UCSD-AML1 (cell line): Measurements from ENCODE around the gene NAV2.

Experiments used
- DNase-seq: peaks from one replicate; lab custom pipeline; 2025; ENCODE audit not compliant: unreplicated experiment; lab: John Stamatoyannopoulos, UW

Gene NAV2

DNA sequence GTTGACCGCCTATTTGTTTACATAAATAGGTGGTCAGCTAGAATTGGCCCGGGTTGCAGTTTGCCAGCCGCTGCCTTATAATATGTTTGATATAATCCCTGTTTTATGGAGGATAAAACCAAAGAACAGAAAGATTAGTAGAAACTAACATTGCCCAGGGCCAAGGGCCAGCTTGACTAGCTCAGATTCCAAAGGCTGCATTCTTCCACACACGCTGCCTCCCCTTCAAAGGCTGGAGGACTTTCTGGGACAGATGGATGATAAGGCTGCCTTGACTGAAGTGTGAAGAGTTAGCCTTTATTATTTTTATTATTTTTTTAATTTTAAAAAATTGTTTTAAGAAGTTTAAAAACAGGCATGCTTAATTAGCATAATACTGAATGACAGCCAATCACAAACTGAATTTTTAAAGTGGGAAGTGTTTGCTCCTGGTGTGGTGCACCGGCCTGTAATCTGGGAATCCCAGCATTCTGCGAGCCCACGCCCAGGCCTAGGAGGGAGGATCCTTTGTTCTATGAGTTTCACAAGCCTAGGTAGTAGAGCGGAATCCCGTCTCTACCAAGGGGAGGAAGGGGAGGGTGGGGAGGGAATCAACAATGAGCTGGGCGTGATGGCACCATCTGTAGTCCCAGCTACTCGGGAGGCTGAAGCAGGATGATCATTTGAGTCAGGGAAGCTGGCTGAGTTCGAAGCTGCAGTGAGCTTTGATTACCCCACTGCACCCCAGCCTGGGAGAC is 114.9 kb downstream of the NAV2 start:
- DNase-seq = no peak

DNA sequence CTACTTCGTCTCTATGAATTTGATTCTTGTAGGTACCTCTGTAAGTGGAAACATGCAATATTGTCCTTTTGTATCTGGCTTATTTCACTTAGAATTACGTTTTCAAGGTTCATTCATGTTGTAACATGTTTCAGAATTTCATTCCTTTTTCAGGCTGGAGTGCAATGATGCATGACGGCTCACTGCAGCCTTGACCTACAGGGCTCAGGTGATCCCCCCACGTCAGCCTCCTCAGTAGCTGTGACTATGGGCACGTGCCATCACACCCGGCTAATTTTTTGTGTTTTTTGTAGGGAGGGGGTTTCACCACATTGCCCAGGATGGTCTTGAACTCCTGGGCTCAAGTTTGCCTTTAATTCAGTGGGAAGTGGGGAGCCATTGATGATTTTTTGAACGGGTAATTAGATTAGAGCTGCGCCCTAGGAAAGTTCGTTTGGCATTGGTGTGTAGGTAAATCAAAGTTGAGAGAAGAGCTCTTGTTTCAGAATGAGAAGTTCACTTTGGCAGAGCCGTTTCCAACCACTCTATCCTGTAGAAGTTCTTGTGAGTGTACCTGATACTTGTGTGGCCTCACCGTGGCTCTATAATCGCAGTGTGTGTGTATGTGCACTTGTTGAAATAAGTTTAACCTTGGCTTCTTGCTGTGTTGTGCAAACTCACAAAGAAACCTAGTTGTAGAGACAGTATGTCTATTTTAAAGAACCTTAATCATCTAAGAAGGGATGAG is 115.9 kb downstream of the NAV2 start:
- DNase-seq = no peak

DNA sequence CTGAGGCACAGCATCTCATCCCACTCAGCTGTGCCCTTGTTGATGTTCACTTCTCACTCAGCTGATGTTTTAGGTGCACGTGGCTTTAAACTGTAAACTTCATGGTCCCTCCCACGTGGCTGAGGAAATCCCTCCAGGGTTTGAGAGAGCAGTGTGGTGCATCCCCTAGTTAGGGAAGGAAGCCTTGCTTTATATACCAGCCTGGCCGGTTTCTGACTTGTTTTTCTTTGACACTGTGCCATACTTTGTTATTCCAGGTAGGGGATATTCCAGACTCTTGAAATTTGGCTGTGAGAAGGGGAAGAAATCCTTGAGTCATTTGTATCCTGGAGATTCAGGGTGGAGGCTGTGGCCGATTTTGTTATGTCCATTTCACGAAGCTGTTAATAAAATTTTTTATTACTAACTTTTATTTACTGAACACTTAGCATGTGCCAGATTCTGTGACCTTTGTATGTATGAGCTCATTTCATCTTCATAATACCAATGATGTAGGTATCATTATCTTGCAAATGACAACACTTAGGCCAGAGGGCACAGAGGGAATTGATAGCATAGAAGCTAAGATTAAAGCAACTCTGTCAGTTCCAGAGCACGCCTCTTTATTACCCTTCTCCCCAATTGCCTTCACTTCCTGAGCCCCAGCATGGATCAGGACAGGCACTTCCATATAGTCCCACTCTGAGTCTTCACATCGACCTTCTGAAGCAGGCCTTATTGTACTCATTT is 116.6 kb downstream of the NAV2 start:
- DNase-seq = no peak

DNA sequence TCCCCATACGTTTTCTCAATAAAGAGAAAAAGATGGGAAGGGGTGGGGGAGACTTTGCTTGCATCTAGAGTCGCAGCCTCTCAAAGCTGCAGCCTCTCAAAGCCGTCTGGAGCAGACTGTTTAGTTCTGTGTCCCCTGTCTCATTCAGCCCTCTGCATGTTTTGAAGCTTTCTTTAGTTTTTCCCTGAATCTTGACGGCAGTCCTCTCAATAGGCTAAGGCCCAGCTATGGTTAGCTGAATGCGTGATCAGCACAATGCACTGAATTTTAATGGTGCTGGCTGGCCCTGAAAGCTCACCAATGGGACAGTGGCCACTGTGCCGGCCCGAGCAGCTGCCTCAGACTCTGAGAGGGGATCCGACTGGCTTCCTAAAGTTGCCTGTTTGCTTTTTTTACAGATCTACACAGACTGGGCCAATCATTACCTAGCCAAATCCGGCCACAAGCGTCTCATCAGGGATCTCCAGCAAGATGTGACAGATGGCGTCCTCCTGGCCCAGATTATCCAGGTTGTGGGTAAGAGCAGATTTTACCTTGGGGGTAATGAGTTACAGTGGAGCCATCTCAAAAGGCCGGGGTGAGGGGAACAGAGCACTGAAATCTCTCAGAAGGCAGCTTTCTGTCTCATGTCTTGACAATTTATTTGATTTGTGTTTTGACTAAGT is 119.6 kb downstream of the NAV2 start:
- no peak for DNase-seq

DNA sequence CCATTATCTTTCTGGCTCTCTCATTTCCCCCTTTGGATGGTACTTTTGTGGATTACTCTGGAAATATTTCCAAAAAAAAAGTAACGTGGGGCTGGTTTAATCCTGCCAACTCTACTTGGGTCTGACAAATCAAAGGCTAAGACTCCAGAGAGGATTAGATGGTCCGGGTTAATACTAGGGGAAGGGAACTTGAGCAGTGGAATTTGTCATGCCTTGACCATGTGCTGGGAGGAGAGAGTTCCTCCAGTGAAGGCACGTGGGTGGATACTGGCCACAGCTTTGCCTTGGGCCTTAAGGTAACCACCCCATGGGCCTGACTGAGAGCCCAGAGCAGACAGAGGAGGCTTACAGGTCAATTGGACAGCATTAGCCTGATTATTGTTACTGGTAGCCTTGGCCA is 120.3 kb downstream of the NAV2 start:
- DNase-seq = no peak

DNA sequence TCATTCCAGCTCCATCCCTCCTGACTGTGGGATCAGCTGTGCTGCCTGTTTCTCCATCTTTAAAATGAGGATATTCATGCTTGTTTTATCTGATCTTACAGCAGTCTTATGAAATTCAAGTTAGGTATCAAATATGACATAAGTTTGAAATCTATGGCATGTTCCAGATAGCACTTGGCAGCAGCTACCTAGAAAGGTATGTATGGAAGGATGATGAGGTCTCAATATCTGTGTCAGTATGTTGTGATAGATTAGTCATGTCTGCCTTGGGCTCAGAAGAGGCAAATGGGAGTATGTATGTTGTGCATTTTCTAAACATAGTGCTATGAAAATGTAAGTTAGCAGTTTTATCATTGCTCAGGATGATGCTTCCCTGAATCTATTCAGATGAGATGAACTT is 122.1 kb downstream of the NAV2 start:
- no peak for DNase-seq

DNA sequence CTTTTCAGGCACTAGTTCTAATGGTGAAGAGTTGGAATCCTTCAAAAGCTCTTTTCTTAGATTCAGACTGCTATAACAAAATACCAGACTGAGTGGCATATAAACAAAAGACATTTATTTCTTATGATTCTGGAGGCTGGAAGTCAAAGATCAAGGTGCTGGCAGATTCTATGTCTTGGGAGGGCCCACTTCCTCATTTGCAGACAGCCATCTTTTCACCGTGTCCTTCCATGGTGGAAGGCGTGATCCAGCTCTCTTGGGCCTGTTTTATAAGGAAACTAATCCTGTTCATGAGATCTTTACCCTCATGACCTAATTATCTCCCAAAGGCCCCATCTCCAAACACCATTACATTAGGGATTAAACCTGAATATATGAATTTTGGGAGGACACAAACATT is 124.0 kb downstream of the NAV2 start:
- DNase-seq = no peak

DNA sequence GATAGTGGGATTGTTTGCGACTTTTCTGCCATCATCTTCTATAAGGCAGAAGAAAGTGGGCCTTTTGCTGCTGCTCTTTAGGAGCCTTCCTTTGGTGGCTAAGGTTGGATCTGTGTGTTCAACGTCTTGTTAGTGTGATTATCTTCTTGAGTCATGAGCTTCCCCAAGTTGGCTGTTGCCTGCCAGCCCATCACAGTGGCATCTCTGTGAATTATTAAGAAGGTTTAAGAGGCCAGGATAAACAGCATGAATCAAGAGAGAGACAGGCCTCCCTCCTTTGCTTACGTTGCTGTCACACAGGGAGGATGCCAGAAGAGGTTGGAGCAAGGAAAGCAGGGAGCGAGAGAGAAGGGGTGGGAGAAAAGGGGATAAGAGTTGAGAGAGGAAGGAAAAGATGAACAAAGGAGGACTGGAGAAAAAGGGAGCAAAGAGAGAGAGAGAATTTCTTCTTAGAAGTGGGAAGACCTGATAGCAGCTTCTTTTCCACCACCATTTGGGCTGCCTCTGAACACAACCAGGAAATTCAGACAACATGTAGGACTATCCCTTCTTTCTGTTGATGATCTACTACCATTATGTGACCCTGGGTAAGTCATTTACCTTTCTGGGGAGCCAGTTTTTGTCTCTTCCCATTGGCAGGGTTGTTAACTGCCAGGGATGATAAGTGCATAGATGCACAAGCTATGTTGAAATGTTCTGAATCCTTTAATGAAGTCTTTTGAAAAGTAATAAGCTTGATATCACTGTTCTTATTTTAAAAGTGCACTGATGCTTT is 126.5 kb downstream of the NAV2 start:
- DNase-seq = no peak

DNA sequence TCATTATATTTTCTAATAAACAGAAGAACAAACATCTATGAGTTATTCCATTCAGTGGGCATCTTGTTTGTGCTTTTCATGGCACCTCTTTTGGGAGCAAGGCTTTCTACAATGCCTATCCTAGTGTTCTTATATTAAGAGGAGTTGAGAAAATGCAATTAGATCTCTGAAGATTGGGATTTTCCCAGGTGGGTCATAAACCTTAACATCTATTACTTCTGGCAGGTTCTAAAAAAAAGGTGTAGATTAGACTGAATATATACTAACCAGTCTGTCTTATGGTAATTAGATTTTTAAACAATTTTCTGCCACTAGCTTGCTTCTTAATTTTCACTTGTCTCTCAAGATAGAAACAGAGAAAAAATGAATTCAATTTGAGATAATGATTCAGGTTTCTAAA is 128.3 kb downstream of the NAV2 start:
- no peak for DNase-seq

DNA sequence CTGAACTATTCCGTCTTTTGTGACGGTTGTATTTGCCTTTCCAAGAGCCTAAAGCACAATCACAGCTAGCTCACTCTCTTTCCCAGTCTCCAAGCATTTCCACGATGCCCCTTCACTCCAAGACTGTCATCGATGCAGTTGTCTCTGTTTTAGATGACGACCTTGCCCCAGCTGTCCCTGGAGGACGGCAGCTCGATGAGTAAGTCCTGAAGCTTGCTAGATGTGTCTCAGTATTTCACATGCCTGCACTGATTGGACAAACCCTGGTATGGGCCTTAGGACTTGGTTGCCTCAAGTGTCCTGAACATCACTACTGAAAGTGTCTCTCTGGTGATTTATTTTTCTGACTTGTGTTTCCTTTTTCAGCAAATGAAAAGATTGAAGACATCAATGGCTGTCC is 129.9 kb downstream of the NAV2 start:
- no peak for DNase-seq

DNA sequence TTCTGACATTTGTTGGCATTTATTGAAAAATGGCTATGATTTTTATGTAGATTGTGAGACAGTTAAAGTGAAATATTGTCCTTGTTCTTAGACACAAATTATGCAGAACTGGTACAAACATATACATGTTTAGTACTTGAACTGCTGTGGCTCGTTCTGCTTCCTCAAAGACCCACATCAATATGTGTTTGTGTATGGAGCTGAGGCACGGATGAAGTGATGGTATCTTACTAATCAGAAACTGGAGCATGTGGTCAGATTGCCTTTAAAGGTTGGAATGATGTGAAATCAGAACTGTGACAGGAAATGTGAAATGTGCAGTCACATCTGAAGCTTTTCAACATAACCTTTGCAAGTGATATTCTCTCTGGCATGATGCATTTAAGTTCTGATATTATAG is 130.4 kb downstream of the NAV2 start:
- DNase-seq = no peak

DNA sequence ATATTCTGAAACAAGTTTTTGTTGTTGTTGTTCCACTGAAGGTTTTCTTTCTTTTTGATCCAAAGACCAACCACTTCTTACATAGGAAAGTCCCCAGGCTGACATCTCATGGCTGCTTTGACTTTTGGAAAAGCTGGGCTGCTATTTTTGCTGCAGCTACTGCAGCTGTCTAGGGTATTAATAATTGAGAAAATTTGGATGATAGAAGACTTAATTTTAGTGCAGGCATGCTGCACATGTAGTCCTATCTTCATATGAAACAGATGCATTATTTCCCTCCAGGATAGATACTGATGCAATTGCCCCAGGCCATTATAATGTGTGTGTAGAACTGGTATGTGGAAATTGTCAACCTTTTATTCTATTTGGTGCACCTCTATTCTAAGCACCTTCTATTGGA is 131.4 kb downstream of the NAV2 start:
- no peak for DNase-seq

DNA sequence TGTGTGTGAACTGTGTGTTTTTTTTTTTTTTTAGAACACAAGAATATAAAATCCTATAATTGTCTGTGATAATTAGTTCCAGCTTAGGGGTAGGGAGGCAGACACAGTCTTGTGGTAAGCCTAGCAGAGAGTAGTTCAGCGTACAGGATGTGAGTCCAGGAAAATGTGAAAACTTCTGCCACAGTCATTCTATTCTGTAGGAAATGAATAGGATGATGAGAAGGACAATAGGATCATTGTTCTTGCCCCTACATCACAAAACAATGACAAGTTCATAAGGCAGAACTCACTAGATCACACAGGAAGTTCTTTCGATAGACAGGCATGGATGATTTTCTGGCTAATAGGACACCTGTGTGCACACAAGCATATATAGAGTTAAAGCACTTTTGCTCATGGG is 132.2 kb downstream of the NAV2 start:
- no peak for DNase-seq

DNA sequence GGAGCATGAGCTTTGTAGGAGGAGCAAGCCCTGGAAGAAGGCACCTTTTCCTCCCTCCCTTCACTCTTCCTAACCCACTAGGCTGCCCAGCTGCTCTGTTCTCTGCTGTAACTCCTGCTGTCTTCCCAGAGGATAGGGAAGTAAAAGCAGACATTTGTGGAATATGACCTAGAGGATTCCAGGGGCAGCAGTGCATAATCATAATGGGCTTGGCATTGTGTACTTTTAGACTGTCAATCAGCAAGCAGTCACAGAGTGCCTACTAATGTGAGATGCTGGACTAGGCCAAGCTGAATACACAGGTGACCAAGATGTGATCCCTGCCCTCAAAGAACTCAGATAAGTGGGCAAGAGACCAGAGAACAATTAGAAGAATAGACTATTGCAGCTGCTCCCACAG is 133.0 kb downstream of the NAV2 start:
- no peak for DNase-seq

DNA sequence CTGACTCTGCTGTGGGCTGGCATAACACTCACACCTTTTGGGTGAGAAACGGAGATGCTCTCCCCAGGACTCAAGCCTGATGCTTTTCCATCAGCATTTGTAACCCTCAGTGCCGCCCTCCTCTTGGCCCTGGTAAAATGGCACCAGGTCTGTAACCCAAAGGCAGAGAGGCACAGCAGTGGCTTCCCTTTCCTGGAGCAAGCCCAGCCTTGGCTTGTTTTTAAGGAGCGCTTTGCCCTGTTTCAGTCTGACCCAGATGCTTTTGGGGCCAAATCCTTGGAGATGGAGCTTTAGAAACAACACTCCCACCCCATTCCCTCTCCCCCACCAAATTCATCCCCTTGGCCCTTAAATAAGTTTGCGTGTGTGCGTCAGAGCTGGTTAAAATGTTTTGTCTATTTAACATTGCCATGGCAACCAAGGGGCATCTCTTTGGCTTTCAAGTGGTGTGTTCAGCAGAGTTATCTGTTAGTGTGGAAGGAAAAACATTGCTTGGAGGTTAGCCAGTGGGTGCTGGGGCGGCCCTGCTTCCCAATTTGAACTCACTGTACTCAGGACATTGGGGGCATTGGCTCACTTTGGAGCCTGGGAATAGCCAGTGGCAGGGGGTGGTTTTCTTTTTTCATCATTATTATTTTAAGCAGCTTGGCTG is 134.1 kb downstream of the NAV2 start:
- DNase-seq = no peak

DNA sequence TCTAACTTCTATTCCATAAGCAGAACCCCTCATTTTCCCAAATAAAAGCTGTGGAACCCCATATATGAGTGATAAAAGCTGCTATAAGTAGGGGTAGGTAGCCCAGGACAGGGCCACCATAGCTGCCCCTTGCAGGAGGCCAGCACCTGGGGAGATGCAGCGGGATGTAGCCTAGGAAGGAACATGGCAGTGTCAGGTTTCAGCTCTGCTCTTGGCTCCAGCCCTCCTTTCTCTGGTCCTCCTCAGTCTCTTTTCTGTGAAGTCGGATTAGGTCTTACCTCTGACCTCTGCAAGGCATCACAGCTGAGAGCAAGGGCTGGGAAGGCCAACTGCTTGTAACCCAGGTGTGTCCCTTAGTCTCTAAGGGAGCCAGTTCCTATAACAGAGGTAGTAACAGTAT is 135.6 kb downstream of the NAV2 start:
- DNase-seq = no peak

DNA sequence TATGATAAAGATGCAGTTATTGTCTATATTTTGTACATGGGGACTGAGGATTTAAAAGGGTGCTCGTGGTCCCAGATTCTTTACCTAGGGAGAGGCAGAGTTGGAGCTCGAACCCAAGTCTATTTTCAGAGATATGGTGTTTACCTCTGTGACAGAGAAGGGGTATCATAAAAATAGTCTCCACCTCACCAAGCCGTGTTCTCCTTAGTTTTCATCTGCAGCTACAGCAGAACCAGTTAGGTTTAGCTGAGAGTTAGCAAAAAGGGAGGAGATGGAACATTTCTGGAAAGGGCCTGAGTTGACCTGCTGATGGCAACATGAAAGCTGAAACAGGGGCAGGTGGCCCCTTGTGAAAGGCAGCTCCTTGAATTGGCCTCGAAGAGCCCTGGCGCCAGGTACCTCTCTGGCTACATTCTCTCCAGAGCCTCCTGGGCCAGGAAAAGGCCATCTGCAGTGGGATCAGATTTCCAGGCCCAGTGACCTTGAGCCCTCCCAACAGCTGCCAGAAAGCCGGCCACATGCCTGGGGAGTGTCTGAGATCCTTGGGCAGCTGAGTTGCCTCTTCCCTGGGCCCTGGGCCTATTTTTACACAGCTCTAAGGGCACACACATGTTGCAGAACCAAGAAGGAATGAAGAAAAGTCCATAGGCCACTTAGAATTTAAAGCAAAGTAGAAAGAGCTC is 136.6 kb downstream of the NAV2 start:
- DNase-seq = no peak

DNA sequence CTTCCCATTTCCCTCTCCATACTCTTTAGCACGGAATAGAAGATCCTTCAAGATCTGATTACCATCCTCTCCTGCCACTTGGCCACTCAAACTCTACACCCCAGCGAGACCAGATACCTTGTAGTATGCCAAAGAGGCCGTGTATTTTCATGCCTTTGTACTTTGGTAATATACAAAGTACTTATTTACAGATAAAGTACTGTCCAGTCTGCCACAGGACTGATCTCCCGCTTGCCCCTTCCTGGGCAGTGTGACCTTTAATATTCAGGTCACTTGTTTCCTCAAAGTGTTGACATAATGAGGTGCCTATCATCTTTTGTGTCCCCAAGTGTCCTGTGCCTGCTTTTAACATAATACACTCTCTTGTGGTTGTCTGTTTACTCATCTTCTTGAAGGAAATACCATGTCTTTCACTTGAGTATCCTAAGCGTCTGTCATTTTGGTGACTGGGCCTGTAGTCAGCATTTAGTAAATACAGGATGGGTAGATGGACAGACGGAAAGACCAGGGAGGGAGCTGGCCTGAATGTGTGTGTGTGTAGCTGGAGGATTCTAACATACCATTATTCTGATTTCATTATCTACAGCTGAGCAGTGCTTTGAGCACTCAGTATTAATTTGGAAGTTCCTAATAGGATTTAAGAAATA is 137.4 kb downstream of the NAV2 start:
- DNase-seq = no peak

DNA sequence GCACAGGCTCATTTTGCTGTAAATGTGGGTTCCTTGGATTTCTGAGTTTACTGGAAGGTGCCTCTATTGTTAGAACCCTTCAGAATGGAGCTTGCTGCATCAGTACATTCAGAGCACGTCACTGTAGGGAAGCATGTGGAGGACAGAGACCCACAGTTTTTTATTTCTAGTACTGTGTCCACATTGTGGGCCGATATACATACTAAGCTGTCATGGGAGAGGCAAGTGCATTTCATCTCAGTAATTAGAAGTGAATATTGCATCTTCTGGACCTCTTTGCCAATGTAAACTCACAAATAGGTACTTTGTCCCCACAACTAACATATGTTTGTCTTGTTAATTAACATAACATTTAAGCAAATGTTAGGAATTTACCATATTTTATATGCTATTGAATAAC is 139.7 kb downstream of the NAV2 start:
- no peak for DNase-seq
